Endodermal cell (in vitro differentiated cells): ENCODE results near the gene ITGB7. TPM values are rescaled to one million over a fixed set of nuclear protein-coding genes. Genes with fewer than 3 reads are reported as not detected.

Experiments
- DNase-seq: peaks from one replicate; pipeline ENCODE4 v3.0.0-alpha.2; 2017
- H3K27ac ChIP-seq: 2 replicates; pipeline ENCODE4 v1.5.1; 2013; ENCODE audit warnings: mild to moderate bottlenecking, low read depth, low read length, moderate library complexity
- H3K27me3 ChIP-seq: 2 replicates; pipeline ENCODE4 v1.6.1; 2013; ENCODE audit warnings: mild to moderate bottlenecking, low read length, moderate library complexity; ENCODE audit not compliant: insufficient read depth, control insufficient read depth, poor library complexity, severe bottlenecking
- H3K36me3 ChIP-seq: 2 replicates; pipeline ENCODE4 v1.7.0; 2013; ENCODE audit warnings: mild to moderate bottlenecking, low read length, moderate library complexity; ENCODE audit not compliant: control insufficient read depth, insufficient read depth
- H3K4me1 ChIP-seq: one replicate; pipeline ENCODE4 v1.7.0; 2013; ENCODE audit warnings: low read length; ENCODE audit not compliant: control insufficient read depth, insufficient read depth
- H3K4me3 ChIP-seq: 2 replicates; pipeline ENCODE4 v1.5.1; 2013; ENCODE audit warnings: mild to moderate bottlenecking, low read length, moderate library complexity
- H3K9ac ChIP-seq: 2 replicates; pipeline ENCODE4 v1.6.1; 2013; ENCODE audit warnings: mild to moderate bottlenecking, low read length, moderate library complexity; ENCODE audit not compliant: poor library complexity, severe bottlenecking; ENCODE audit errors: extremely low read depth
- H3K9me3 ChIP-seq: 2 replicates; pipeline ENCODE4 v1.6.1; 2013; ENCODE audit warnings: mild to moderate bottlenecking, low read length, moderate library complexity; ENCODE audit not compliant: control insufficient read depth
- H3K27ac Mint-ChIP-seq: 2 replicates; pipeline ENCODE4 v1.8.0; 2020; ENCODE audit warnings: mixed read lengths
- H3K27me3 Mint-ChIP-seq: 2 replicates; pipeline ENCODE4 v1.8.0; 2021; ENCODE audit warnings: mild to moderate bottlenecking, mixed read lengths; ENCODE audit not compliant: insufficient read depth
- H3K36me3 Mint-ChIP-seq: 2 replicates; pipeline ENCODE4 v1.8.0; 2020; ENCODE audit warnings: low read depth, mixed read lengths
- H3K4me1 Mint-ChIP-seq: 2 replicates; pipeline ENCODE4 v1.8.0; 2020; ENCODE audit warnings: mixed read lengths
- H3K4me3 Mint-ChIP-seq: 2 replicates; pipeline ENCODE4 v1.8.0; 2020; ENCODE audit warnings: mild to moderate bottlenecking, moderate library complexity, mixed read lengths
- H3K9me3 Mint-ChIP-seq: 2 replicates; pipeline ENCODE4 v1.8.0; 2020; ENCODE audit warnings: mild to moderate bottlenecking, mixed read lengths
- CTCF ChIP-seq: fragments of 200-600 bp; sonication (generic); conservative IDR thresholded peaks from 2 replicates; pipeline ENCODE4 v1.5.0; 2021; ENCODE audit warnings: antibody characterized with exemption, mild to moderate bottlenecking
- WGBS, 2 experiments: methylation state at CpG; one replicate each; pipeline versions ENCODE4 v1.1.5 to v1.1.7; 2013; ENCODE audit warnings: missing lambda C conversion rate in 2 of 2, mixed read lengths in 1 of 2; ENCODE audit not compliant: insufficient coverage in 1 of 2, insufficient read length in 1 of 2; 5-methylcytosine and 5-hydroxymethylcytosine counted together
- total RNA-seq, 2 donors: library from RNA; stranded (reverse); fragmentation: NEBNext Ultra II Directional in 1 of 2; extraction: Animal tissue kit (Norgen Biotek cat#: 25700) in 1 of 2; gene quantifications; 2 replicates in 1 of 2; 3 replicates in 1 of 2; pipeline ENCODE4 v1.2.1, GENCODE V29; 2021

The ITGB7 gene
- total RNA-seq, 2 donors from 2014 or later: 1.4 TPM

- H3K4me3 Mint-ChIP-seq: peak overlapping the region; percentile 69
- no peak overlapping the region for H3K4me3 ChIP-seq
- no peaks in the 10 kb centered on the region for H3K9me3 Mint-ChIP-seq
- no peak overlapping the region for H3K27ac ChIP-seq
- H3K27me3 Mint-ChIP-seq: peaks cover 21% of the 10 kb centered on the region
- H3K9me3 ChIP-seq: no peaks in the 10 kb centered on the region
- DNase-seq: peak; percentile 93
- no peak for TF ChIP-seq CTCF
- H3K36me3 ChIP-seq: no peaks in the 10 kb centered on the region
- 36 to 43% methylated on average over 5 to 17 of the region's 19 CpGs for WGBS, 2 experiments
- peaks cover 21% of the 10 kb centered on the region for H3K27me3 ChIP-seq
- no peak overlapping the region for H3K9ac ChIP-seq
- peaks cover 64% of the 10 kb centered on the region for H3K4me1 Mint-ChIP-seq
- H3K4me1 ChIP-seq: peaks cover 10% of the 10 kb centered on the region
- H3K36me3 Mint-ChIP-seq: peaks cover 20% of the 10 kb centered on the region
- peak overlapping the region; percentile 88 for H3K27ac Mint-ChIP-seq
Measured at GRCh38 chr12:53217051-53217930, 10.2 kb upstream of the ITGB7 start.

GRCh38 chr12:53215497-53215896 lies 8.4 kb upstream of the ITGB7 start:
- no peak for TF ChIP-seq CTCF
- WGBS, 2 experiments: 91 to 100% methylated on average over 1 to 8 of the region's 8 CpGs
- H3K27me3 Mint-ChIP-seq: peaks cover 21% of the 10 kb centered on the region
- H3K36me3 ChIP-seq: no peaks in the 10 kb centered on the region
- H3K9me3 ChIP-seq: no peaks in the 10 kb centered on the region
- peaks cover 21% of the 10 kb centered on the region for H3K27me3 ChIP-seq
- no peaks in the 10 kb centered on the region for H3K9me3 Mint-ChIP-seq
- peaks cover 24% of the 10 kb centered on the region for H3K36me3 Mint-ChIP-seq
- H3K27ac ChIP-seq: no peak overlapping the region
- no peak overlapping the region for H3K9ac ChIP-seq
- H3K27ac Mint-ChIP-seq: peak overlapping the region; percentile 58
- H3K4me3 Mint-ChIP-seq: peak overlapping the region; percentile 69
- peak; percentile 57 for DNase-seq
- peaks cover 10% of the 10 kb centered on the region for H3K4me1 ChIP-seq
- no peak overlapping the region for H3K4me3 ChIP-seq
- peaks cover 60% of the 10 kb centered on the region for H3K4me1 Mint-ChIP-seq

- H3K36me3 Mint-ChIP-seq: peaks cover 24% of the 10 kb centered on the region
- H3K36me3 ChIP-seq: no peaks in the 10 kb centered on the region
- 78 to 87% methylated on average over 8 to 11 of the region's 12 CpGs for WGBS, 2 experiments
- no peak overlapping the region for H3K4me3 ChIP-seq
- peaks cover 20% of the 10 kb centered on the region for H3K27me3 ChIP-seq
- peak; percentile 84 for DNase-seq
- no peak overlapping the region for H3K9ac ChIP-seq
- H3K9me3 ChIP-seq: no peaks in the 10 kb centered on the region
- peaks cover 60% of the 10 kb centered on the region for H3K4me1 Mint-ChIP-seq
- H3K27ac ChIP-seq: no peak overlapping the region
- TF ChIP-seq CTCF: no peak
- H3K9me3 Mint-ChIP-seq: no peaks in the 10 kb centered on the region
- peak overlapping the region; percentile 58 for H3K27ac Mint-ChIP-seq
- H3K4me3 Mint-ChIP-seq: no peak overlapping the region
- peaks cover 21% of the 10 kb centered on the region for H3K27me3 Mint-ChIP-seq
- H3K4me1 ChIP-seq: peaks cover 10% of the 10 kb centered on the region
Measured at GRCh38 chr12:53214687-53215455, 7.8 kb upstream of the ITGB7 start.
